Mesendoderm (in vitro differentiated cells): ENCODE results near the gene TBCC.

Source experiments
- DNase-seq: peaks from one replicate; pipeline ENCODE4 v3.0.0; 2013
- H2AK5ac ChIP-seq: 2 replicates; pipeline ENCODE4 v1.6.1; 2013; ENCODE audit warnings: low read length, inconsistent platforms
- H2BK120ac ChIP-seq: 2 replicates; pipeline ENCODE4 v1.6.1; 2013; ENCODE audit warnings: low read depth, mild to moderate bottlenecking, low read length, moderate library complexity, mixed read lengths
- H2BK15ac ChIP-seq: replicated peaks from 2 replicates; pipeline ENCODE4 v1.6.1; 2013; ENCODE audit warnings: low read depth, mild to moderate bottlenecking, moderate library complexity
- H2BK5ac ChIP-seq: 2 replicates; pipeline ENCODE4 v1.6.1; 2013; ENCODE audit warnings: low read length, inconsistent platforms
- H3K18ac ChIP-seq: 2 replicates; pipeline ENCODE4 v1.6.1; 2013; ENCODE audit warnings: mild to moderate bottlenecking, low read length, mixed read lengths
- H3K23ac ChIP-seq: one replicate; pipeline ENCODE4 v1.6.1; 2013; ENCODE audit warnings: low read length
- H3K27ac ChIP-seq: 2 replicates; pipeline ENCODE4 v1.5.1; 2013; ENCODE audit warnings: low read depth, mild to moderate bottlenecking, inconsistent platforms, low read length, moderate library complexity
- H3K27me3 ChIP-seq: 2 replicates; pipeline ENCODE4 v1.6.1; 2013; ENCODE audit warnings: low read length, control low read depth, mild to moderate bottlenecking, inconsistent platforms; ENCODE audit not compliant: insufficient read depth, poor library complexity
- H3K36me3 ChIP-seq: 2 replicates; pipeline ENCODE4 v1.6.1; 2013; ENCODE audit warnings: low read length, inconsistent platforms; ENCODE audit not compliant: control insufficient read depth, insufficient read depth
- H3K4ac ChIP-seq: one replicate; pipeline ENCODE4 v1.6.1; 2013; ENCODE audit warnings: low read depth, mild to moderate bottlenecking, low read length, moderate library complexity
- H3K4me1 ChIP-seq: 2 replicates; pipeline ENCODE4 v1.6.1; 2013; ENCODE audit warnings: low read depth, low read length, inconsistent platforms; ENCODE audit not compliant: control insufficient read depth
- H3K4me2 ChIP-seq: 2 replicates; pipeline ENCODE4 v1.6.1; 2013; ENCODE audit warnings: low read length
- H3K4me3 ChIP-seq: 2 replicates; pipeline ENCODE4 v1.5.1; 2013; ENCODE audit warnings: mild to moderate bottlenecking, low read length
- H3K56ac ChIP-seq: one replicate; pipeline ENCODE4 v1.6.1; 2013; ENCODE audit warnings: low read length
- H3K79me1 ChIP-seq: 2 replicates; pipeline ENCODE4 v1.6.1; 2013; ENCODE audit warnings: low read length, inconsistent platforms
- H3K79me2 ChIP-seq: 2 replicates; pipeline ENCODE4 v1.6.1; 2013; ENCODE audit warnings: mild to moderate bottlenecking, low read length; ENCODE audit not compliant: control insufficient read depth, insufficient read depth
- H3K9ac ChIP-seq: 2 replicates; pipeline ENCODE4 v1.6.1; 2013; ENCODE audit warnings: low read length, inconsistent platforms
- H4K5ac ChIP-seq: one replicate; pipeline ENCODE4 v1.6.1; 2013; ENCODE audit warnings: low read length
- H4K8ac ChIP-seq: one replicate; pipeline ENCODE4 v1.6.1; 2013; ENCODE audit warnings: low read depth, mild to moderate bottlenecking, control low read depth, low read length, moderate library complexity
- WGBS: extraction: QIAGEN DNeasy Blood & Tissue Kit; methylation state at CpG from one replicate; pipeline ENCODE4 v1.1.7; 2013; ENCODE audit warnings: low lambda C conversion rate, missing lambda C conversion rate; ENCODE audit not compliant: insufficient coverage; ENCODE audit errors: extremely low coverage; 5-methylcytosine and 5-hydroxymethylcytosine counted together

The TBCC gene

GRCh38 chr6:42787063-42787472 is 41.2 kb upstream of the TBCC start:
- H3K4ac ChIP-seq: no peak overlapping the region
- no peak overlapping the region for H2AK5ac ChIP-seq
- H3K4me2 ChIP-seq: no peak overlapping the region
- H3K36me3 ChIP-seq: no peaks in the 10 kb centered on the region
- no peak overlapping the region for H3K18ac ChIP-seq
- H2BK5ac ChIP-seq: no peak overlapping the region
- peaks cover 9% of the 10 kb centered on the region for H3K79me1 ChIP-seq
- H3K27me3 ChIP-seq: no peaks in the 10 kb centered on the region
- no peak overlapping the region for H3K27ac ChIP-seq
- WGBS: no CpG with 5 or more reads among the region's 2 CpGs
- no peak overlapping the region for H3K9ac ChIP-seq
- H3K4me1 ChIP-seq: peaks cover 9% of the 10 kb centered on the region
- H3K56ac ChIP-seq: no peak overlapping the region
- H2BK15ac ChIP-seq: no peak overlapping the region
- no peak for DNase-seq
- no peak overlapping the region for H4K8ac ChIP-seq
- no peak overlapping the region for H3K4me3 ChIP-seq
- no peak overlapping the region for H3K23ac ChIP-seq
- peaks cover 35% of the 10 kb centered on the region for H3K79me2 ChIP-seq
- H2BK120ac ChIP-seq: no peak overlapping the region
- no peak overlapping the region for H4K5ac ChIP-seq

GRCh38 chr6:42786525-42786985 is 40.7 kb upstream of the TBCC start:
- Histone ChIP-seq H3K4me2 (no peak overlapping the region), H2BK5ac (no peak overlapping the region), H3K27ac (no peak overlapping the region), H2BK120ac (no peak overlapping the region), H3K36me3 (no peaks in the 10 kb centered on the region), H3K56ac (no peak overlapping the region), H3K79me1 (peaks cover 9% of the 10 kb centered on the region), H3K9ac (no peak overlapping the region), H3K4ac (no peak overlapping the region), H3K23ac (no peak overlapping the region), H4K5ac (no peak overlapping the region), H3K4me3 (no peak overlapping the region), H2BK15ac (no peak overlapping the region), H2AK5ac (no peak overlapping the region), H3K79me2 (peaks cover 35% of the 10 kb centered on the region), H3K4me1 (peaks cover 9% of the 10 kb centered on the region), H3K27me3 (no peaks in the 10 kb centered on the region), H4K8ac (no peak overlapping the region), H3K18ac (no peak overlapping the region)
- no CpG with 5 or more reads among the region's 3 CpGs for WGBS
- no peak for DNase-seq

- no peak overlapping the region for H2BK5ac ChIP-seq
- H3K27me3 ChIP-seq: no peaks in the 10 kb centered on the region
- no peaks in the 10 kb centered on the region for H3K36me3 ChIP-seq
- no peak overlapping the region for H3K23ac ChIP-seq
- H4K5ac ChIP-seq: no peak overlapping the region
- no peak overlapping the region for H3K4ac ChIP-seq
- no peak overlapping the region for H2BK120ac ChIP-seq
- H3K9ac ChIP-seq: peak overlapping the region; percentile 26
- H2AK5ac ChIP-seq: no peak overlapping the region
- no peak overlapping the region for H3K27ac ChIP-seq
- H3K4me3 ChIP-seq: no peak overlapping the region
- H3K4me2 ChIP-seq: peak overlapping the region; percentile 16
- H3K79me2 ChIP-seq: peaks cover 35% of the 10 kb centered on the region
- no peak overlapping the region for H3K56ac ChIP-seq
- no peak overlapping the region for H2BK15ac ChIP-seq
- DNase-seq: no peak
- no peak overlapping the region for H4K8ac ChIP-seq
- peaks cover 5% of the 10 kb centered on the region for H3K4me1 ChIP-seq
- WGBS: no CpG with 5 or more reads among the region's 12 CpGs
- H3K18ac ChIP-seq: no peak overlapping the region
- peaks cover 9% of the 10 kb centered on the region for H3K79me1 ChIP-seq
Measured at GRCh38 chr6:42784717-42785498, 39.0 kb upstream of the TBCC start.

- Histone ChIP-seq H3K36me3 (no peaks in the 10 kb centered on the region), H4K8ac (peak overlapping the region; percentile 100), H3K79me1 (peaks cover 9% of the 10 kb centered on the region), H4K5ac (no peak overlapping the region), H3K4me3 (peak overlapping the region; percentile 53), H3K27ac (peak overlapping the region; percentile 100), H3K56ac (peak overlapping the region; percentile 98), H2BK15ac (no peak overlapping the region), H2AK5ac (no peak overlapping the region), H3K9ac (peak overlapping the region; percentile 84), H3K18ac (peak overlapping the region; percentile 100), H2BK120ac (peak overlapping the region; percentile 68), H3K4me2 (peak overlapping the region; percentile 24), H3K79me2 (peaks cover 35% of the 10 kb centered on the region), H3K27me3 (no peaks in the 10 kb centered on the region), H2BK5ac (peak overlapping the region; percentile 86), H3K4me1 (peaks cover 1% of the 10 kb centered on the region), H3K23ac (no peak overlapping the region), H3K4ac (peak overlapping the region; percentile 100)
- WGBS: no CpG with 5 or more reads among the region's 10 CpGs
- no peak for DNase-seq
Measured at GRCh38 chr6:42783876-42784642, 38.2 kb upstream of the TBCC start.

GRCh38 chr6:42783177-42783875 is 37.4 kb upstream of the TBCC start:
- Histone ChIP-seq H3K18ac (peak overlapping the region; percentile 100), H3K56ac (peak overlapping the region; percentile 98), H3K79me2 (peaks cover 35% of the 10 kb centered on the region), H2BK15ac (no peak overlapping the region), H3K23ac (peak overlapping the region; percentile 71), H3K4me1 (peaks cover 1% of the 10 kb centered on the region), H2BK5ac (peak overlapping the region; percentile 95), H2BK120ac (peak overlapping the region; percentile 97), H3K4me3 (peak overlapping the region; percentile 53), H2AK5ac (no peak overlapping the region), H3K9ac (peak overlapping the region; percentile 84), H3K27me3 (no peaks in the 10 kb centered on the region), H3K4me2 (peak overlapping the region; percentile 24), H4K5ac (peak overlapping the region; percentile 17), H3K4ac (peak overlapping the region; percentile 100), H3K27ac (peak overlapping the region; percentile 100), H3K36me3 (no peaks in the 10 kb centered on the region), H4K8ac (peak overlapping the region; percentile 100), H3K79me1 (peaks cover 8% of the 10 kb centered on the region)
- no CpG with 5 or more reads among the region's 79 CpGs for WGBS
- peak; percentile 66 for DNase-seq
